ENCODE measurements around the gene EXOC2. TPM values are rescaled to one million over a fixed set of nuclear protein-coding genes. Genes with fewer than 3 reads are reported as not detected.

Gene EXOC2
- total and polyA plus RNA-seq, 2 of the 13 experiments (the other 11 are each of a cell fraction or from before 2014, with no cell fraction given): 12.6 to 22.9 TPM

- BruUV-seq (replicated peaks): no TSS peak
- ATAC-seq: no peak
- no peak overlapping the region for H3K27ac ChIP-seq (ENCODE audit: extremely low read length, insufficient read depth, low read length)
- H3K4me2 ChIP-seq (ENCODE audit: low read depth, low read length): no peak overlapping the region
- 0 out of 5 replicates have a peak, but pooled peaks cover 0 to 2% of the 10 kb centered on the region in 2 experiments for H3K36me3 ChIP-seq (replicated peaks in 1 of 2; ENCODE audit: control insufficient read depth in 1 of 2, insufficient read depth in 2 of 2, low read length in 2 of 2)
- no peaks in the 10 kb centered on the region for H4K20me1 ChIP-seq (ENCODE audit: insufficient read depth, low read length)
- H3K4me3 ChIP-seq (replicated peaks in 1 of 3; ENCODE audit: insufficient read depth in 1 of 3, low read depth in 2 of 3, low read length in 3 of 3): no peak overlapping the region
- H2AFZ ChIP-seq (ENCODE audit: low read length): no peak overlapping the region
- CTCF ChIA-PET (ENCODE audit: low intra/inter-chr PET ratio, low total read pairs): no interaction called here
- TF ChIP-seq PHF5A (CRISPR knock-in tag; IDR thresholded peaks at IDR 0.05; ENCODE audit: low read depth, unreplicated experiment) (no peak), FOXA1 (IDR thresholded peaks at IDR 0.05) (no peak), FOXA1 (CRISPR knock-in tag; IDR thresholded peaks at IDR 0.05) (no peak), KDM5B (CRISPR knock-in tag; IDR thresholded peaks at IDR 0.05; ENCODE audit: borderline replicate concordance) (no peak), SRSF4 (IDR thresholded peaks at IDR 0.05; ENCODE audit: low read depth, low read length, poor library complexity, severe bottlenecking) (no peak), ZNF546 (CRISPR knock-in tag; conservative IDR thresholded peaks at IDR 0.05) (no peak), ZNF3 (CRISPR knock-in tag; IDR thresholded peaks at IDR 0.05) (no peak), SP4 (CRISPR knock-in tag; IDR thresholded peaks at IDR 0.05) (no peak), ZNF598 (CRISPR knock-in tag; IDR thresholded peaks at IDR 0.05; ENCODE audit: borderline replicate concordance) (no peak), ZNF687 (CRISPR knock-in tag; IDR thresholded peaks at IDR 0.05) (no peak), ZNF678 (CRISPR knock-in tag; IDR thresholded peaks at IDR 0.05) (no peak)
- H3K4me1 ChIP-seq (ENCODE audit: insufficient read depth, low read length): no peaks in the 10 kb centered on the region
- no peaks in the 10 kb centered on the region for H3K79me2 ChIP-seq (ENCODE audit: insufficient read depth, low read length)
- whole genome bisulfite sequencing (ENCODE audit: low lambda C conversion rate): 93% methylated on average over 7 of the region's 7 CpGs
- no peaks in the 10 kb centered on the region for H3K27me3 ChIP-seq (ENCODE audit: control insufficient read depth in 1 of 2, insufficient read depth in 2 of 2, low read length in 2 of 2)
- in situ Hi-C loops (cut with HindIII; ENCODE audit: extremely low pct_ligation_motif_present, low pct_unique_long_range_greater_than_20kb): no loop called here
- DNase-seq (ENCODE audit: low spot score): no peak
- no peak for FAIRE-seq
- no peak overlapping the region for H3K9ac ChIP-seq (ENCODE audit: insufficient read depth, low read depth, low read length)
- intact Hi-C loops (cut with micrococcal nuclease; ENCODE audit: unreplicated experiment): no loop called here
- no peaks in the 10 kb centered on the region for H3K9me3 ChIP-seq (ENCODE audit: low read length)
- POLR2A ChIA-PET: no interaction called here
Observed at GRCh38 chr6:502761-503160, 190.2 kb downstream of the EXOC2 start.

Data from HepG2 (cell line).